ENCODE data around the gene WFIKKN1. TPM values are rescaled to one million over a fixed set of nuclear protein-coding genes. Genes with fewer than 3 reads are reported as not detected.

Gene WFIKKN1
- total RNA-seq, 2 experiments from 2014 or later = 0.25 TPM; not detected in 1

DNA sequence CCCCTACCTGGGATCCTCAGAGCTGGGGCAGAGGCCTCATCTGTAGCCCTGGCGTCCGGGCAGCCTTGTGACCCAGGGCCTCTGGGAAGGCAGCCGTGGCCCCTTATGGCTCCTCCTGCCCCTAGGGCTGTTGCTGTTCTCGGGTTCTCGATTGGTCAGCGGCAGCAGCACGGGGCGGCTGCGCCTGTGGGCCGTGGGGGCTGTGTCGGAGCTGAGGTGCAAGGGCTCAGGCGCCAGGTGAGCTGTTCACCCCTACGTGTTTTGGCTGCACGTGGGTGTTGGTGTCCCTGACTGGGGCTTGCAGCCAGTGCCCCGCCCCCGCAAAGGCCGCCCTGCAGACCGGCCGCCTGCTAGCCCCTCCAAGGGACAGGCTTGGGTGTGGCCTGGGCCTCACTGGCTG, 31.3 kb downstream of the WFIKKN1 start:
- Mint-ChIP-seq H3K27ac (no peak overlapping the region), H3K4me1 (ENCODE audit: low read depth) (peaks cover 7% of the 10 kb centered on the region), H3K4me3 (no peak overlapping the region), H3K27me3 (no peaks in the 10 kb centered on the region), H3K36me3 (ENCODE audit: low read depth) (peaks cover 10% of the 10 kb centered on the region), H3K9me3 (no peaks in the 10 kb centered on the region)
- TF ChIP-seq, protein P1, sequence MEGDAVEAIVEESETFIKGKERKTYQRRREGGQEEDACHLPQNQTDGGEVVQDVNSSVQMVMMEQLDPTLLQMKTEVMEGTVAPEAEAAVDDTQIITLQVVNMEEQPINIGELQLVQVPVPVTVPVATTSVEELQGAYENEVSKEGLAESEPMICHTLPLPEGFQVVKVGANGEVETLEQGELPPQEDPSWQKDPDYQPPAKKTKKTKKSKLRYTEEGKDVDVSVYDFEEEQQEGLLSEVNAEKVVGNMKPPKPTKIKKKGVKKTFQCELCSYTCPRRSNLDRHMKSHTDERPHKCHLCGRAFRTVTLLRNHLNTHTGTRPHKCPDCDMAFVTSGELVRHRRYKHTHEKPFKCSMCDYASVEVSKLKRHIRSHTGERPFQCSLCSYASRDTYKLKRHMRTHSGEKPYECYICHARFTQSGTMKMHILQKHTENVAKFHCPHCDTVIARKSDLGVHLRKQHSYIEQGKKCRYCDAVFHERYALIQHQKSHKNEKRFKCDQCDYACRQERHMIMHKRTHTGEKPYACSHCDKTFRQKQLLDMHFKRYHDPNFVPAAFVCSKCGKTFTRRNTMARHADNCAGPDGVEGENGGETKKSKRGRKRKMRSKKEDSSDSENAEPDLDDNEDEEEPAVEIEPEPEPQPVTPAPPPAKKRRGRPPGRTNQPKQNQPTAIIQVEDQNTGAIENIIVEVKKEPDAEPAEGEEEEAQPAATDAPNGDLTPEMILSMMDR (IDR thresholded peaks at IDR 0.05) = no peak
- no peak for ATAC-seq
- CTCF ChIA-PET = interaction anchor here (1.2 kb wide), 1 partner anchor 58 kb away, joined by 3 read pairs; no protein-coding TSS in a partner anchor
- DNase-seq = no peak
- intact Hi-C loops (cut with micrococcal nuclease) = loop anchor here (10.0 kb wide), 1 partner anchor 77 kb away; no protein-coding TSS in a partner anchor
- POLR2A ChIA-PET = interaction anchor here (0.7 to 4.6 kb wide), 6 partner anchors 13 to 66 kb away, joined by 3 to 28 read pairs (median 4); partner anchors contain the start of genes JMJD8, METTL26, RHBDL1 and WDR90

DNA sequence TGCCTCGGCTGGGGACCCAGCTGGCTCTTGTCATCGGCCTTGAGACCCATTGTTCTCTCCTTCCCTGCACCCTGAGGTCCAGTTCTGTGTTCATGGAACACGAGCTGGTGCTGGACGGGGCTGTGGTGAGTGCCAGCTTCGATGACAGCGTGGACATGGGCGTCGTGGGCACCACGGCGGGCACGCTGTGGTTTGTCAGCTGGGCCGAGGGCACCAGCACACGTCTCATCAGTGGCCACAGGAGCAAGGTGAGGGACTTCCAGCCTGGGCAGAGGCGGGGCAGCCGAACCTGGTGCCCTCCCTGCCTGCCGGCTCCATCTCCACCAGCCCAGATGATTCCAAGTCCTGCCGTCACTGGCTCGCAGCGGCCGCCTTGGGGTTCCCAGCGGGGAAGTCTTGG, 31.8 kb downstream of the WFIKKN1 start:
- ATAC-seq = no peak

DNA sequence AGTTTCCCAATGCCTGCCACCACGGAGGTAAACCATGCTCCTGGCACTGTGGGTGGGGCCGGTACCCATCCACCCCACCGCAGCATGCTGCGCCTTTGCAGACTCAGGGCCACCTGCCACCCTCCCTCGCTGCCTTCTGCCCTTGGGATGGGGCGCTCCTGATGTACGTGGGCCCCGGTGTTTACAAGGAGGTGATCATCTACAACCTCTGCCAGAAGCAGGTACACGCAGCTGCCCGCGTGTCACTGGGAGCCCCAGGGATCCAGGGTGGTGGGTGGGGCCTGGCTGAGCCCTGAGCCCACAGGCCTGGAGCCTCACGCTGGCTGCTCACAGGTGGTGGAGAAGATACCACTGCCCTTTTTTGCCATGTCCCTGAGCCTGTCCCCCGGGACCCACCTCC, 35.8 kb downstream of the WFIKKN1 start:
- ATAC-seq (no peak), DNase-seq (no peak)
- Mint-ChIP-seq H3K27ac (no peak overlapping the region), H3K36me3 (ENCODE audit: low read depth) (peaks cover 12% of the 10 kb centered on the region), H3K4me3 (no peak overlapping the region), H3K27me3 (no peaks in the 10 kb centered on the region), H3K9me3 (no peaks in the 10 kb centered on the region), H3K4me1 (ENCODE audit: low read depth) (peaks cover 9% of the 10 kb centered on the region)
- CTCF ChIA-PET = interaction anchor here (1.1 to 2.7 kb wide), 4 partner anchors 9 to 54 kb away, joined by 3 to 9 read pairs (median 3); partner anchors contain the start of genes METRN and RHBDL1
- TF ChIP-seq, protein P1 (IDR thresholded peaks at IDR 0.05) = no peak
- POLR2A ChIA-PET = interaction anchor here (0.6 to 1.2 kb wide), 3 partner anchors 9 to 12 kb away, joined by 3 read pairs; partner anchors contain the start of gene RHBDL1
- intact Hi-C loops (cut with micrococcal nuclease) = loop anchor here (10.0 kb wide), 1 partner anchor 82 kb away; no protein-coding TSS in a partner anchor

More for the DNA sequence above, 31.8 kb downstream of the WFIKKN1 start:
- Mint-ChIP-seq H3K4me3 (no peak overlapping the region), H3K27ac (no peak overlapping the region), H3K9me3 (no peaks in the 10 kb centered on the region), H3K36me3 (ENCODE audit: low read depth) (peaks cover 10% of the 10 kb centered on the region), H3K27me3 (no peaks in the 10 kb centered on the region), H3K4me1 (ENCODE audit: low read depth) (peaks cover 11% of the 10 kb centered on the region)
- intact Hi-C loops (cut with micrococcal nuclease) = loop anchor here (10.0 kb wide), 1 partner anchor 78 kb away; no protein-coding TSS in a partner anchor
- TF ChIP-seq, protein P1 (IDR thresholded peaks at IDR 0.05) = no peak
- POLR2A ChIA-PET = interaction anchor here (0.8 to 4.6 kb wide), 5 partner anchors 13 to 26 kb away, joined by 3 to 28 read pairs (median 4); partner anchors contain the start of genes JMJD8, METTL26, RHBDL1 and WDR90
- no peak for DNase-seq
- CTCF ChIA-PET = interaction anchor here (1.2 kb wide), 1 partner anchor 58 kb away, joined by 3 read pairs; no protein-coding TSS in a partner anchor

DNA sequence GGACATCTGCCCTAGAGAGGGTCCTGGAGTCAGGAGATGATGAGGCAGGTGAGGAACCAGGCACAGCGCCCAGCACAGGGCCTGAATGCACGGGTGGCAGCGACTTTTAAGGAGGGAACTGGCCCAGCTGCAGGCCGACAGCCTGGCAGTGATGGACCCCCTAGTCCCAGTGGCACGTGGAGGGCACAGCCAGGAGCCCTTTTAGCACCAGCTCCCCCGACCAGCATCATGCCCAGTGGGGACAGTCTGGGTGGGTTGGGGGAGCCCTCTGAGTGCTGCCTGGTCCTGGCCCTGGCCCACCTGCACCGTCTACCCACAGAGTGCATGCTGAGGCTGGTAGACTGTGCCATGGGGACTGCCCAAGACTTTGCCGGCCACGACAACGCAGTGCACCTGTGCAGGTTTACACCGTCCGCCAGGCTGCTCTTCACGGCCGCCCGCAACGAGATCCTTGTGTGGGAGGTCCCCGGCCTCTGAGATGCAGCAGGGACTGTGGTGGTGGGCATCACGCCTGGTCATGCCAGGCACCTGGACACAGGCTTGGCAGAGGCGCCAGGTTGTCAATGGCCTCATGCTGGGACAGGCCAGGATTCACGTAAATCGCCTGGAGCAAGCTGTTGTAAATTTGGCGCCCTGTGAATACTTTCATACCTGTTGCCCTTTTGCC, 36.5 kb downstream of the WFIKKN1 start:
- POLR2A ChIA-PET = interaction anchor here (0.5 to 2.7 kb wide), 9 partner anchors 9 to 54 kb away, joined by 3 to 11 read pairs (median 3); partner anchors contain the start of genes RHBDL1, STUB1 and WDR90
- H3K36me3 Mint-ChIP-seq (ENCODE audit: low read depth) = peaks cover 12% of the 10 kb centered on the region

More for the DNA sequence above, 36.5 kb downstream of the WFIKKN1 start:
- TF ChIP-seq, protein P1 (IDR thresholded peaks at IDR 0.05) = no peak
- DNase-seq = no peak
- H3K4me1 Mint-ChIP-seq (ENCODE audit: low read depth) = peaks cover 9% of the 10 kb centered on the region
- intact Hi-C loops (cut with micrococcal nuclease) = loop anchor here (10.0 kb wide), 1 partner anchor 82 kb away; no protein-coding TSS in a partner anchor
- no peaks in the 10 kb centered on the region for H3K27me3 Mint-ChIP-seq
- peak overlapping the region; percentile 75 for H3K4me3 Mint-ChIP-seq
- CTCF ChIA-PET = interaction anchor here (0.8 to 2.7 kb wide), 10 partner anchors 8 to 53 kb away, joined by 3 to 9 read pairs (median 3); partner anchors contain the start of genes METRN, RHBDL1 and WDR90
- no peaks in the 10 kb centered on the region for H3K9me3 Mint-ChIP-seq
- H3K27ac Mint-ChIP-seq = peak overlapping the region; percentile 84
- no peak for ATAC-seq
